Mucosa of gallbladder (tissue), 1 donor: Measurements from ENCODE around the gene LSAMP. TPM values are rescaled to one million over a fixed set of nuclear protein-coding genes. Genes with fewer than 3 reads are reported as not detected.
"Not testable (repeated sequence)": the region's sequence is repeated elsewhere in the genome, so short reads cannot be mapped to it uniquely, and the experiment has no call there.

Experiments used
- DNase-seq: peaks from one replicate; pipeline ENCODE4 v3.0.0-alpha.2; 2020; ENCODE audit warnings: low spot score
- total RNA-seq: library from RNA; stranded (reverse); gene quantifications from one replicate; pipeline ENCODE4 v1.2.1, GENCODE V29; 2021
- donor health status: DM: no; HTN: no; CAD: no.

LSAMP gene
- total RNA-seq, 1 donor from 2014 or later, result 11.4 TPM

DNA sequence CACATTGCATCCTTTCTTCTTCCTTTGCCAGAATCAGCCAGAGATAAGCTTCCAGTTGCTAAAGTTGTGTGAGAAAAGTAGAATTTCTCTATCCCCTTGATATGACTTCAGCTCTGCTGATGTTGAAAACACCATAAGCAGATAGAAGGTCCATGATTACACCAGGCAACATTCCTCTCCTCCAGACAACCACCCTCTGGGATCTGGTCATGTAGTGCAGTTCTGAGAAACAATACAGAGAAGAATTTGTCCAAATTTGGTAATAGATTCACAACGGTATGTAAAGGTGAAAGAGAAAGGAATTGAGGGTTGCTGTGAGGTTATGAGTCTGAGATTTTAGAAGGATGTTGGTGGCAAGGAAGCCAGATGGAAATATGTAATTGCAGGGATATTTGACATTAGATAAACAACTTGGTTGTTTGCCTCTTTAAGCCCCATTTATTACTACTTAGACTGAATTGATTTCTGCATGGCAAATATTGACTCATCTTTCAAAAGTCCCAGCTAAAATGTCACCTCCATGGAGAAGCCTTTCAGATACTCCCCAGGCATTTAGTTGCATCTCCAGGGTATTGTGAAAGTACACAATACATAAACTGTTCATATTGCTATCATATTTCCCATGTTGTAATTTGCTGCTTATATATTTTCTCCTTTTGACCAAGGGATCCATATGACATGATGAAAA is 687.1 kb downstream of the LSAMP start:
- no peak for DNase-seq

GRCh38 chr3:115752978-115753377 is 692.3 kb downstream of the LSAMP start:
- not testable (repeated sequence) for DNase-seq
